NCI-H2227 treated with DMSO at 0.1 percent for 48 hours (cell line): Measurements from ENCODE around the gene RHBDL2.
"Not testable (repeated sequence)": the region's sequence is repeated elsewhere in the genome, so short reads cannot be mapped to it uniquely, and the experiment has no call there.

Source experiments
- DNase-seq: peaks from one replicate; lab custom pipeline; 2025; lab: John Stamatoyannopoulos, UW

The RHBDL2 gene

GRCh38 chr1:38932571-38932970 lies 9.1 kb downstream of the RHBDL2 start:
- no peak for DNase-seq

- DNase-seq: peak; percentile 86
These were observed 12.2 kb downstream of the RHBDL2 start for GRCh38 chr1:38929476-38929875.

- DNase-seq: peak; percentile 72
These were observed 12.6 kb downstream of the RHBDL2 start for GRCh38 chr1:38929054-38929453.

GRCh38 chr1:38926091-38926490 lies 15.5 kb downstream of the RHBDL2 start:
- no peak for DNase-seq

GRCh38 chr1:38925391-38925790 lies 16.2 kb downstream of the RHBDL2 start:
- DNase-seq: no peak

GRCh38 chr1:38923607-38924006 lies 18.0 kb downstream of the RHBDL2 start:
- no peak for DNase-seq

GRCh38 chr1:38919130-38919529 lies 22.5 kb downstream of the RHBDL2 start:
- DNase-seq: no peak

- DNase-seq: no peak
These were observed 23.1 kb downstream of the RHBDL2 start for GRCh38 chr1:38918568-38918967.

GRCh38 chr1:38917772-38918171 lies 23.9 kb downstream of the RHBDL2 start:
- DNase-seq: no peak

GRCh38 chr1:38917337-38917736 lies 24.3 kb downstream of the RHBDL2 start:
- no peak for DNase-seq

- DNase-seq: no peak
These were observed 26.2 kb downstream of the RHBDL2 start for GRCh38 chr1:38915352-38915948.

- DNase-seq: not testable (repeated sequence)
These were observed 26.7 kb downstream of the RHBDL2 start for GRCh38 chr1:38914908-38915307.

GRCh38 chr1:38908821-38909220 lies 32.8 kb downstream of the RHBDL2 start:
- DNase-seq: no peak

- no peak for DNase-seq
These were observed 35.6 kb downstream of the RHBDL2 start for GRCh38 chr1:38905985-38906384.

GRCh38 chr1:38899560-38899959 lies 42.1 kb downstream of the RHBDL2 start:
- DNase-seq: no peak

GRCh38 chr1:38898653-38899230 lies 42.9 kb downstream of the RHBDL2 start:
- DNase-seq: no peak

- no peak for DNase-seq
These were observed 45.5 kb downstream of the RHBDL2 start for GRCh38 chr1:38896169-38896568.

- no peak for DNase-seq
These were observed 48.7 kb downstream of the RHBDL2 start for GRCh38 chr1:38892976-38893375.

GRCh38 chr1:38891753-38892152 lies 49.9 kb downstream of the RHBDL2 start:
- DNase-seq: no peak

- no peak for DNase-seq
These were observed 52.0 kb downstream of the RHBDL2 start for GRCh38 chr1:38889589-38889988.

GRCh38 chr1:38888423-38889333 lies 53.0 kb downstream of the RHBDL2 start:
- no peak for DNase-seq

- DNase-seq: no peak
These were observed 56.5 kb downstream of the RHBDL2 start for GRCh38 chr1:38885092-38885491.

GRCh38 chr1:38881487-38881886 lies 60.1 kb downstream of the RHBDL2 start, which contains the start of gene GJA9:
Gene GJA9 (minus strand): TSS chr1:38881587. CDS start chr1:38876098, 5,489 bp downstream.
- no peak for DNase-seq
